Effector memory CD8-positive, alpha-beta T cell (primary cell): ENCODE measurements around the gene TATDN3.
A peak's percentile ranks its signal among the peaks of the same experiment; 100 is the strongest.
"Not testable (repeated sequence)": the region's sequence is repeated elsewhere in the genome, so short reads cannot be mapped to it uniquely, and the experiment has no call there.

Experiments
- ATAC-seq: fragments of 150-1000 bp; cut with Tn5 transposase; replicated peaks from 2 replicates; pipeline ENCODE4 v1.10.0; 2021; ENCODE audit warnings: mild to moderate bottlenecking, moderate library complexity
- DNase-seq, 3 experiments: peaks; one replicate each; pipeline ENCODE4 v3.0.0; 2021
- H3K27ac Mint-ChIP-seq, 2 donors: one replicate each; pipeline ENCODE4 v1.8.0; 2022; ENCODE audit warnings: mild to moderate bottlenecking in 2 of 2, mixed read lengths in 2 of 2, moderate library complexity in 2 of 2
- H3K27me3 Mint-ChIP-seq, 2 donors: one replicate each; pipeline ENCODE4 v1.8.0; 2022; ENCODE audit warnings: mixed read lengths in 2 of 2
- H3K36me3 Mint-ChIP-seq: one replicate; pipeline ENCODE4 v1.8.0; 2022; ENCODE audit warnings: mild to moderate bottlenecking, moderate library complexity, mixed read lengths; ENCODE audit not compliant: insufficient read depth
- H3K4me1 Mint-ChIP-seq, 2 donors: one replicate each; pipeline ENCODE4 v1.8.0; 2022; ENCODE audit warnings: low read depth in 2 of 2, mixed read lengths in 2 of 2
- H3K4me3 Mint-ChIP-seq, 2 donors: one replicate each; pipeline ENCODE4 v1.8.0; 2022; ENCODE audit warnings: mild to moderate bottlenecking in 2 of 2, mixed read lengths in 2 of 2, moderate library complexity in 2 of 2
- H3K9me3 Mint-ChIP-seq, 2 donors: one replicate each; pipeline ENCODE4 v1.8.0; 2022; ENCODE audit warnings: mixed read lengths in 2 of 2

Gene TATDN3

DNA sequence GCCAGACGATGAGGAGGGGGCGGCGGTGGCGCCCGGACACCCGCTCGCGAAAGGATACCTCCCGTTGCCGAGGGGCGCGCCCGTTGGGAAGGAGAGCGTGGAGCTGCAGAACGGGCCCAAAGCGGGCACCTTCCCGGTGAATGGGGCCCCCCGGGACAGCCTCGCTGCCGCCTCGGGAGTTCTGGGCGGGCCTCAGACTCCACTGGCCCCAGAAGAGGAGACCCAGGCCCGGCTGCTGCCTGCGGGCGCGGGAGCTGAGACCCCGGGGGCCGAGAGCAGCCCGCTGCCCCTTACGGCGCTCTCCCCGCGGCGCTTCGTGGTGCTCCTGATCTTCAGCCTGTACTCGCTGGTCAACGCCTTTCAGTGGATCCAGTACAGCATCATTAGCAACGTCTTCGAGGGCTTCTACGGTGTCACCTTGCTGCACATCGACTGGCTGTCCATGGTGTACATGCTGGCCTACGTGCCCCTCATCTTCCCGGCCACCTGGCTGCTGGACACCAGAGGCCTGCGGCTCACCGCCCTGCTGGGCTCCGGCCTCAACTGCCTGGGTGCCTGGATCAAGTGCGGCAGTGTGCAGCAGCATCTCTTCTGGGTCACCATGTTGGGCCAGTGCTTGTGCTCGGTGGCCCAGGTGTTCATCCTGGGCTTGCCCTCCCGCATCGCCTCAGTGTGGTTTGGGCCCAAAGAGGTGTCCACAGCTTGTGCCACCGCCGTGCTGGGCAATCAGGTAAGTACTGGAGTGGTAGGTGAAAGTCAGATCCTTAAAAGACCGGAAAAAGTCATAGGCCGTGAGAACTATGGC, 67.0 kb downstream of the TATDN3 start:
- H3K4me3 Mint-ChIP-seq = peak overlapping the region in 1 of 2 donors; percentile 92
- H3K27me3 Mint-ChIP-seq = no peaks in the 10 kb centered on the region
- peak overlapping the region; percentile 92 to 95 for H3K27ac Mint-ChIP-seq
- ATAC-seq = peak; percentile 13
- H3K36me3 Mint-ChIP-seq = peaks cover 7% of the 10 kb centered on the region
- peak; percentile 5 to 10 (median 7) for DNase-seq
- H3K9me3 Mint-ChIP-seq = no peaks in the 10 kb centered on the region
- peaks cover 17 to 19% of the 10 kb centered on the region in 2 donors for H3K4me1 Mint-ChIP-seq

DNA sequence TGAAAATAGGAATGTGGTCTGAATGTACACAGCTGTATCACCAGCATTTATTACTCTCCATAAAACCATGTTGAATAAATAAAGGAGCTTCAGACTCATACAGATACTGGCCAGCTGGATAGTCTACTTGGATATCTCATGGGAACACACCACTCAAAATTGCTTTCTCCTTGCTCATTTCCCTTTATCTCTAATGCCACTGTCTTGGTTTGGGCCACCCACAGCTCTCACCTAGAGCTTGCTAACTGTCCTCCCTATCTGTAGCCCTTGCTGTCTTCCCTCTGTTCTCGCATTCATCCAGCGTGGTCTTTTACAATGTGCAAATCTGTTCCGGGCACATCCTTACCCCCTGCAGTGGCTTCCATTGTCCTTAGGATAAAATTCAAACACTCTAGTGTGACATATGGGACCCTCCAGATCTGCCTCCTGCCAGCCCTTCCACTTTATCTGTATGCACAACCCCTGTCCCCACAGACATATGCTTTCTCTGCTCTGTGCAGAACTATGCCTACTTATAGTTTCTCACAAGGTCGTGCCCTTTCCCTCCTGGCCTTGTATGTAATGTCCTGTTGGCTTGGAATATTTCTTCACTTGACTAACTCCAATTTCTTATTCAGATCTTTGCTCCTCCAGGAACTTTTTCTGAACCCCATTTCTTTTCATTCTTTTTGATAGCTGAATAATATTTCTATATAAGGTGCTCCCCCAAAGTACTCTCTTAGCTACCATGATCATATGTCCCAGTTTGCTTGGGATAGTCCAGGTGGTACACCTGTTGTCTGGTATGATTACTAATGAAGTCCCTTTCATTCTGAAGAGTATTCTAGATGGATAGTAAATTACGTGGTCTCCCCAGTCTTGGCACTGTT, 69.3 kb downstream of the TATDN3 start:
- Mint-ChIP-seq H3K4me1 (peaks cover 20 to 22% of the 10 kb centered on the region in 2 donors), H3K9me3 (no peaks in the 10 kb centered on the region), H3K27ac (no peak overlapping the region), H3K27me3 (no peaks in the 10 kb centered on the region), H3K4me3 (no peak overlapping the region), H3K36me3 (peaks cover 7% of the 10 kb centered on the region)
- ATAC-seq (no peak), DNase-seq (no peak)

DNA sequence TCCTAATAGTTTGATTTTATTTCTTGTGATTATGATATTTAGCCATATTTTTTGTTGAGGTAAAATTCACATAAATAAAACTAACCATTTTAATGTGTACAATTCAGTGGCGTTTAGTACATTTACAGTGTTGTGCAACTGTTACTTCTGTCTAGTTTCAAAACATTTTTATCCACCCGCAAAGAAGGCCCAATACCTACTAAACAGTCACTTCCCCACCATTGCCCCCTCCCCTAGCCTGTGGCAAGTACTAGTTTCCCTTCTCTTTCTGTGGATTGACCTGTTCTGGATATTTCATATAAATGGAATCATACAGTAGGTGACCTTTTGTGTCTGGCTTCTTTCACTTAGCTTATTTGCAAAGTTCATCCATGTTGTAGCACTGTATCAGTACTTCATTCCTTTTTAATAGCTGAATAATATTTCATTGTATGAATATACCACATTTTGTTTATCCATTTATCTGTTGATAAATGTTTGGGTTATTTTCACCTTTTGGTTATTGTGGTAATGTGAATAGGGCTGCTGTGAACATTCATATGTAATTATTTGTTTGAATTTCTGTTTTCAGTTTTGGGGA, 70.5 kb downstream of the TATDN3 start:
- Mint-ChIP-seq H3K9me3 (no peaks in the 10 kb centered on the region), H3K27me3 (no peaks in the 10 kb centered on the region)
- DNase-seq = no peak

DNA sequence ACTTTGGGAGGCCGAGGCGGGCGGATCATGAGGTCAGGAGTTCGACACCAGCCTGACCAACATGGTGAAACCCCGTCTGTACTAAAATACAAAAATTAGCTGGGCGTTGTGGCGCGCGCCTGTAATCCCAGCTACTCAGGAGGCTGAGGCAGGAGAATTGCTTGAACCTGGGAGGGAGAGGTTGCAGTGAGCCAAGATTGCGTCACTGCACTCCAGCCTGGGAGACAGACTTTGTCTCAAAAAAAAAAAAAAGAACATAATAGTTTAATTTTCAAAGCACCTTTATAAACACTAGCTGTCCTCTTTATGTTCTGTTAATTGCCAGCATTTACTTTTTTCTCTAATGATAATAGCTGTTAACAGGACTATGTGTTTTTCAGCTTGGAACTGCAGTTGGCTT, 71.7 kb downstream of the TATDN3 start:
- peaks cover 12% of the 10 kb centered on the region for H3K36me3 Mint-ChIP-seq
- H3K4me3 Mint-ChIP-seq = not testable (repeated sequence)

More for the DNA sequence above, 70.5 kb downstream of the TATDN3 start:
- Mint-ChIP-seq H3K4me1 (peaks cover 19 to 20% of the 10 kb centered on the region in 2 donors), H3K4me3 (no peak overlapping the region), H3K27ac (no peak overlapping the region), H3K36me3 (peaks cover 12% of the 10 kb centered on the region)
- no peak for ATAC-seq

DNA sequence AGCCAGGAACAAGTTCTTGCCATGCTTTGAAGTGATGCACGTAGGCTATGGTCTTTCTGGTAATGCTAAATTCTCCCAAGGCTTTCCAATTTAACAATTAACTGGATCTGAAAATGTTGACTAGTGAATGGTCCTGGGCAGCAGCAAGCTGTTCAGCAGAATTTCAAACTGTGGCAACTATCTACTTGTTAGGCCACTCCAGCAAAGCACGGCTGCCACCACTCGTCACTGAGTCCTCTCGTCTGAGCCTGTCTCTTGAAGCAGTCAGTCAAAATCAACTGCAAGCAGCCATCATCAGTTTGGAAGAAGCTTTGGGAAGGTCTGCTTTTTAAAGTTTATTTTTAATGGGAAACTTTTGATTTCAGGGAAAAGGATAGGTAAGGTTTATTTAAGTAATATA, 72.5 kb downstream of the TATDN3 start:
- H3K9me3 Mint-ChIP-seq = no peaks in the 10 kb centered on the region
- ATAC-seq (no peak), DNase-seq (no peak)
- peaks cover 9 to 14% of the 10 kb centered on the region in 2 donors for H3K4me1 Mint-ChIP-seq
- H3K36me3 Mint-ChIP-seq = peaks cover 12% of the 10 kb centered on the region
- H3K27ac Mint-ChIP-seq = peak overlapping the region; percentile 8 to 9
- H3K4me3 Mint-ChIP-seq = no peak overlapping the region
- H3K27me3 Mint-ChIP-seq = no peaks in the 10 kb centered on the region

More for the DNA sequence above, 71.7 kb downstream of the TATDN3 start:
- H3K27me3 Mint-ChIP-seq, DNase-seq, ATAC-seq, H3K9me3 Mint-ChIP-seq: not testable (repeated sequence)
- Mint-ChIP-seq H3K4me1 (peaks cover 15 to 20% of the 10 kb centered on the region in 2 donors), H3K27ac (peak overlapping the region in 1 of 2 donors; percentile 9)
